HCT116 (cell line): ENCODE data around the gene HPCA. TPM values are rescaled to one million over a fixed set of nuclear protein-coding genes. Genes with fewer than 3 reads are reported as not detected.

ENCODE experiments used
- ATAC-seq: fragments of 200-7000 bp; cut with Tn5 transposase; 2 replicates; pipeline ENCODE4 v1.9.1; 2020; ENCODE audit warnings: mild to moderate bottlenecking, moderate library complexity
- BruUV-seq: library from RNA; stranded (reverse); fragments of 400-500 nt; replicated peaks from 2 replicates; lab custom pipeline; 2021; lab: Mats Ljungman, UMichigan
- CTCF ChIA-PET: fragments of 300-600 bp; sonication (Branson Sonifier 250); formaldehyde crosslinking; loops from one replicate; lab custom pipeline; 2021; ENCODE audit warnings: antibody characterized with exemption; lab: Charles Lee
- POLR2A ChIA-PET: fragments of 300-600, 350-600 bp; sonication (Branson Sonifier 250); formaldehyde crosslinking; loops from one replicate; lab custom pipeline; 2021; ENCODE audit warnings: antibody characterized with exemption; lab: Charles Lee
- RAD21 ChIA-PET, 2 experiments: fragments of 300-600 bp; sonication (Branson Sonifier 250); formaldehyde crosslinking; loops; one replicate each; lab custom pipeline; 2023; ENCODE audit warnings: low total read pairs in 2 of 2; ENCODE audit not compliant: uncharacterized antibody in 2 of 2, unreplicated experiment in 2 of 2, low non-redundant PET in 1 of 2; lab: Charles Lee
- DNase-seq: peaks from one replicate; pipeline ENCODE4 v3.0.0-alpha.2; 2010; ENCODE audit warnings: low read depth, low spot score
- H2AFZ ChIP-seq: fragments of 200-600 bp; shearing (Covaris generic), sonication (generic); 2 replicates; pipeline ENCODE4 v1.6.1; 2017; ENCODE audit warnings: low read depth, mixed run types, mixed read lengths, antibody characterized with exemption, low read length; ENCODE audit not compliant: poor library complexity, severe bottlenecking
- H3K27ac ChIP-seq: 2 replicates; pipeline ENCODE4 v1.5.1; 2012; ENCODE audit warnings: low read depth, low read length
- H3K27me3 ChIP-seq: fragments of 200-600 bp; sonication (generic); 2 replicates; pipeline ENCODE4 v1.6.1; 2016; ENCODE audit warnings: mixed run types, low read length, mixed read lengths; ENCODE audit not compliant: insufficient read depth
- H3K36me3 ChIP-seq, 2 experiments: fragments of 200-500 bp in 1 of 2; fragments of 200-600 bp in 1 of 2; sonication (Bioruptor generic) in 1 of 2; sonication (generic) in 1 of 2; 2 replicates each; pipeline versions ENCODE4 v1.5.1 to v1.6.1; 2014 to 2016; ENCODE audit warnings: low read length in 2 of 2, inconsistent platforms in 1 of 2, mixed read lengths in 1 of 2, mixed run types in 1 of 2; ENCODE audit not compliant: insufficient read depth in 2 of 2, control insufficient read depth in 1 of 2
- H3K4me1 ChIP-seq, 2 experiments: fragments of 200-600 bp in 1 of 2; sonication (generic) in 1 of 2; 2 replicates each; pipeline versions ENCODE4 v1.5.1 to v1.6.1; 2012 to 2017; ENCODE audit warnings: low read length in 2 of 2, inconsistent platforms in 1 of 2, mild to moderate bottlenecking in 1 of 2, mixed read lengths in 1 of 2, mixed run types in 1 of 2, moderate library complexity in 1 of 2; ENCODE audit not compliant: insufficient read depth in 2 of 2, control insufficient read depth in 1 of 2
- H3K4me2 ChIP-seq: fragments of 200-600 bp; sonication (generic); 2 replicates; pipeline ENCODE4 v1.6.1; 2017; ENCODE audit warnings: mixed run types, low read length, mixed read lengths
- H3K4me3 ChIP-seq, 2 experiments: fragments of 200-600 bp in 1 of 2; sonication (generic) in 1 of 2; replicated peaks in 1 of 2; 2 replicates each; pipeline ENCODE4 v1.5.1; 2011 to 2016; ENCODE audit warnings: low read length in 2 of 2, control low read depth in 1 of 2, low read depth in 1 of 2, mild to moderate bottlenecking in 1 of 2, mixed read lengths in 1 of 2, mixed run types in 1 of 2
- H3K79me2 ChIP-seq: fragments of 200-600 bp; sonication (generic); 2 replicates; pipeline ENCODE4 v1.6.1; 2017; ENCODE audit warnings: mild to moderate bottlenecking, mixed run types, low read length, moderate library complexity, mixed read lengths; ENCODE audit not compliant: insufficient read depth
- H3K9ac ChIP-seq: fragments of 200-600 bp; sonication (generic); 2 replicates; pipeline ENCODE4 v1.6.1; 2016; ENCODE audit warnings: low read length, mixed read lengths
- H3K9me2 ChIP-seq: fragments of 200-600 bp; sonication (generic), shearing (Covaris generic); 2 replicates; pipeline ENCODE4 v1.6.1; 2017; ENCODE audit warnings: mixed run types, mild to moderate bottlenecking, moderate library complexity; ENCODE audit not compliant: insufficient read depth
- H3K9me3 ChIP-seq, 2 experiments: fragments of 200-500 bp in 1 of 2; fragments of 200-600 bp in 1 of 2; sonication (Bioruptor generic) in 1 of 2; sonication (generic) in 1 of 2; 2 replicates each; pipeline ENCODE4 v1.6.1; 2014 to 2017; ENCODE audit warnings: low read length in 2 of 2, mixed read lengths in 2 of 2, inconsistent platforms in 1 of 2, low read depth in 1 of 2, mild to moderate bottlenecking in 1 of 2, mixed run types in 1 of 2, moderate library complexity in 1 of 2; ENCODE audit not compliant: control insufficient read depth in 1 of 2, insufficient read depth in 1 of 2
- H4K20me1 ChIP-seq: fragments of 200-600 bp; sonication (generic), shearing (Covaris generic); 2 replicates; pipeline ENCODE4 v1.6.1; 2017; ENCODE audit warnings: mixed run types, mild to moderate bottlenecking, moderate library complexity; ENCODE audit not compliant: insufficient read depth
- CBX3 ChIP-seq: IDR thresholded peaks from 2 replicates; pipeline ENCODE4 v1.6.1; 2012; ENCODE audit warnings: low read depth
- CEBPB ChIP-seq: IDR thresholded peaks from 2 replicates; pipeline ENCODE4 v1.6.1; 2012; ENCODE audit warnings: low read depth
- CTCF ChIP-seq, 3 experiments: fragments of 200-600 bp in 1 of 3; sonication (generic) in 1 of 3; IDR thresholded peaks in 2 of 3; conservative IDR thresholded peaks in 1 of 3; 2 replicates each; pipeline ENCODE4 v1.5.1; 2012 to 2017; ENCODE audit warnings: low read depth in 2 of 3, low read length in 2 of 3, antibody characterized with exemption in 1 of 3, borderline replicate concordance in 1 of 3, control low read depth in 1 of 3, mild to moderate bottlenecking in 1 of 3, mixed read lengths in 1 of 3, mixed run types in 1 of 3, moderate library complexity in 1 of 3; ENCODE audit not compliant: insufficient read depth in 1 of 3
- EZH2 ChIP-seq: fragments of 200-600 bp; sonication (generic); IDR thresholded peaks from 2 replicates; pipeline ENCODE4 v1.6.1; 2017; ENCODE audit warnings: antibody characterized with exemption, mixed run types
- EZH2phosphoT487 ChIP-seq: fragments of 200-600 bp; IDR thresholded peaks from 2 replicates; pipeline ENCODE4 v1.6.1; 2018; ENCODE audit warnings: antibody characterized with exemption, borderline replicate concordance
- FOSL1 ChIP-seq: IDR thresholded peaks from 2 replicates; pipeline ENCODE4 v1.6.1; 2012; ENCODE audit warnings: low read depth
- MAX ChIP-seq: IDR thresholded peaks from 2 replicates; pipeline ENCODE4 v1.6.1; 2012
- POLR2AphosphoS5 ChIP-seq: IDR thresholded peaks from 2 replicates; pipeline ENCODE4 v1.6.1; 2011; ENCODE audit warnings: mild to moderate bottlenecking, low read depth, low read length, moderate library complexity
- SIN3A ChIP-seq: IDR thresholded peaks from 2 replicates; pipeline ENCODE4 v1.6.1; 2012; ENCODE audit warnings: low read depth
- SP1 ChIP-seq: IDR thresholded peaks from 2 replicates; pipeline ENCODE4 v1.6.1; 2012; ENCODE audit warnings: low read depth
- SRF ChIP-seq: IDR thresholded peaks from 2 replicates; pipeline ENCODE4 v1.6.1; 2012; ENCODE audit warnings: low read depth
- ZBTB33 ChIP-seq: IDR thresholded peaks from 2 replicates; pipeline ENCODE4 v1.6.1; 2011; ENCODE audit warnings: mild to moderate bottlenecking, low read length, moderate library complexity; ENCODE audit not compliant: insufficient replicate concordance; ENCODE audit errors: extremely low read depth
- ZNF274 ChIP-seq: fragments of 200-500 bp; sonication (Bioruptor generic); IDR thresholded peaks from 2 replicates; pipeline ENCODE4 v1.6.1; 2014; ENCODE audit warnings: mild to moderate bottlenecking, low read depth, low read length, inconsistent platforms
- intact Hi-C: fragments of 100-400 bp; cut with micrococcal nuclease; formaldehyde crosslinking; loops from 2 replicates; pipeline ENCODE4 v1.10.0; 2022
- total RNA-seq: library from RNA; stranded (reverse); gene quantifications from one replicate; pipeline ENCODE4 v1.2.1, GENCODE V29; 2021; ENCODE audit not compliant: unreplicated experiment

The HPCA gene
- total RNA-seq, 1 experiment from 2014 or later, result 0.15 TPM

GRCh38 chr1:32877211-32878110 is 8.8 kb upstream of the HPCA start:
- ChIA-PET POLR2A (no interaction called here), RAD21 (interaction anchor here (0.6 to 0.9 kb wide), 2 partner anchors 209 to 210 kb away, joined by 3 read pairs; no protein-coding TSS in a partner anchor), CTCF (interaction anchor here (1.0 to 3.2 kb wide), 10 partner anchors 11 to 209 kb away, joined by 3 to 27 read pairs (median 4); no protein-coding TSS in a partner anchor)
- Histone ChIP-seq H3K9ac (no peak overlapping the region), H3K4me3 (no peak overlapping the region), H3K4me2 (no peak overlapping the region), H3K36me3 (no peaks in the 10 kb centered on the region), H3K4me1 (peaks cover 2 to 16% of the 10 kb centered on the region in 2 experiments; a peak in 3 of 4 replicates), H3K9me3 (no peaks in the 10 kb centered on the region), H2AFZ (no peak overlapping the region), H3K79me2 (no peaks in the 10 kb centered on the region), H4K20me1 (no peaks in the 10 kb centered on the region), H3K27me3 (no peaks in the 10 kb centered on the region), H3K9me2 (no peaks in the 10 kb centered on the region), H3K27ac (no peak overlapping the region)
- intact Hi-C loops, result no loop called here
- no peak for DNase-seq
- TF ChIP-seq ZBTB33 (no peak), CBX3 (no peak), SIN3A (no peak), FOSL1 (no peak), MAX (no peak), EZH2 (no peak), ZNF274 (no peak), SP1 (no peak), POLR2AphosphoS5 (no peak), CTCF (IDR thresholded peaks at IDR 0.05 in 2 of 3, conservative IDR thresholded peaks at IDR 0.05 in 1 of 3; ENCODE audit: borderline replicate concordance in 1 of 3, insufficient read depth in 1 of 3, low read depth in 2 of 3, low read length in 2 of 3) (no peak), EZH2phosphoT487 (no peak), CEBPB (no peak), SRF (no peak)
- no peak for ATAC-seq
- no TSS peak for BruUV-seq
